T-cell (primary cell): Measurements from ENCODE around the gene ZYX. TPM values are rescaled to one million over a fixed set of nuclear protein-coding genes. Genes with fewer than 3 reads are reported as not detected.

ENCODE experiments used
- ATAC-seq, 4 experiments: fragments of 200-7000 bp in 3 of 4; fragments of 150-1000 bp in 1 of 4; cut with Tn5 transposase; replicated peaks in 1 of 4; 1 replicate in 3 of 4; 2 replicates in 1 of 4; pipeline ENCODE4 v1.10.0; 2021; ENCODE audit warnings: moderate library complexity in 3 of 4, mild to moderate bottlenecking in 2 of 4, moderate number of reproducible peaks in 1 of 4
- CTCF ChIA-PET, 2 donors: fragments of 300-600 bp; sonication (Branson Sonifier 250); formaldehyde crosslinking; loops; one replicate each; lab custom pipeline; 2022; ENCODE audit warnings: antibody characterized with exemption in 2 of 2; lab: Charles Lee
- POLR2A ChIA-PET, 2 donors: fragments of 300-600 bp; sonication (Branson Sonifier 250); formaldehyde crosslinking; loops; one replicate each; lab custom pipeline; 2022; ENCODE audit warnings: antibody characterized with exemption in 2 of 2; lab: Charles Lee
- DNase-seq, 35 experiments: peaks; one replicate each; pipeline versions ENCODE4 v3.0.0 to v3.0.0-alpha.2; 2013 to 2023
- H3K27ac ChIP-seq: one replicate; pipeline ENCODE4 v1.5.1; 2013; ENCODE audit warnings: low read length
- H3K27me3 ChIP-seq, 2 experiments: replicated peaks in 1 of 2; 1 replicate in 1 of 2; 2 replicates in 1 of 2; pipeline versions ENCODE4 v1.6.1 to v1.7.0; 2013; ENCODE audit warnings: low read length in 1 of 2, mixed read lengths in 1 of 2; ENCODE audit not compliant: control insufficient read depth in 2 of 2, insufficient read depth in 2 of 2; ENCODE audit errors: extremely low read depth in 1 of 2
- H3K36me3 ChIP-seq, 2 donors: 1 replicate in 1 of 2; 2 replicates in 1 of 2; pipeline versions ENCODE4 v1.6.1 to v1.7.0; 2013; ENCODE audit warnings: low read length in 1 of 2; ENCODE audit not compliant: control insufficient read depth in 2 of 2, insufficient read depth in 1 of 2; ENCODE audit errors: extremely low read depth in 1 of 2
- H3K4me1 ChIP-seq, 2 experiments: 1 replicate in 1 of 2; 2 replicates in 1 of 2; pipeline versions ENCODE4 v1.6.1 to v1.7.0; 2013; ENCODE audit warnings: low read length in 2 of 2, mixed read lengths in 1 of 2; ENCODE audit not compliant: insufficient read depth in 2 of 2, control insufficient read depth in 1 of 2; ENCODE audit errors: extremely low read depth in 1 of 2
- H3K4me3 ChIP-seq, 2 donors: 1 replicate in 1 of 2; 2 replicates in 1 of 2; pipeline versions ENCODE4 v1.5.1 to v1.7.0; 2013; ENCODE audit warnings: mild to moderate bottlenecking in 2 of 2, low read length in 1 of 2, moderate library complexity in 1 of 2; ENCODE audit not compliant: control insufficient read depth in 1 of 2; ENCODE audit errors: extremely low read depth in 1 of 2
- H3K9me3 ChIP-seq: 2 replicates; pipeline ENCODE4 v1.7.0; 2013
- H3K27ac Mint-ChIP-seq, 2 donors: one replicate each; pipeline ENCODE4 v1.8.0; 2020 to 2021; ENCODE audit warnings: mild to moderate bottlenecking in 2 of 2, mixed read lengths in 2 of 2
- H3K27me3 Mint-ChIP-seq, 2 donors: one replicate each; pipeline ENCODE4 v1.8.0; 2021 to 2022; ENCODE audit warnings: mixed read lengths in 2 of 2
- H3K36me3 Mint-ChIP-seq: one replicate; pipeline ENCODE4 v1.8.0; 2021; ENCODE audit warnings: mixed read lengths
- H3K4me1 Mint-ChIP-seq, 3 donors: one replicate each; pipeline ENCODE4 v1.8.0; 2020 to 2022; ENCODE audit warnings: mixed read lengths in 3 of 3, mild to moderate bottlenecking in 1 of 3
- H3K4me3 Mint-ChIP-seq, 3 donors: one replicate each; pipeline ENCODE4 v1.8.0; 2020 to 2022; ENCODE audit warnings: mild to moderate bottlenecking in 3 of 3, mixed read lengths in 3 of 3, moderate library complexity in 3 of 3
- H3K9me3 Mint-ChIP-seq, 3 donors: one replicate each; pipeline ENCODE4 v1.8.0; 2020 to 2022; ENCODE audit warnings: mixed read lengths in 3 of 3
- WGBS: methylation state at CpG from one replicate; pipeline ENCODE4 v1.1.5; 2013; ENCODE audit warnings: missing lambda C conversion rate; ENCODE audit not compliant: insufficient coverage; 5-methylcytosine and 5-hydroxymethylcytosine counted together
- total RNA-seq, 35 experiments: library from RNA in 6 of 35; stranded (reverse) in 6 of 35; fragments of 120-200 nt in 1 of 35; gene quantifications; one replicate each; pipeline versions ENCODE4 v1.2.1 to v1.2.4 and lab custom pipeline; 2013 to 2026

ZYX gene
- total RNA-seq, 5 donors from 2014 or later (not counting 1 experiment from before 2014, with no cell fraction given) = 107 to 186 (median 159) TPM

DNA sequence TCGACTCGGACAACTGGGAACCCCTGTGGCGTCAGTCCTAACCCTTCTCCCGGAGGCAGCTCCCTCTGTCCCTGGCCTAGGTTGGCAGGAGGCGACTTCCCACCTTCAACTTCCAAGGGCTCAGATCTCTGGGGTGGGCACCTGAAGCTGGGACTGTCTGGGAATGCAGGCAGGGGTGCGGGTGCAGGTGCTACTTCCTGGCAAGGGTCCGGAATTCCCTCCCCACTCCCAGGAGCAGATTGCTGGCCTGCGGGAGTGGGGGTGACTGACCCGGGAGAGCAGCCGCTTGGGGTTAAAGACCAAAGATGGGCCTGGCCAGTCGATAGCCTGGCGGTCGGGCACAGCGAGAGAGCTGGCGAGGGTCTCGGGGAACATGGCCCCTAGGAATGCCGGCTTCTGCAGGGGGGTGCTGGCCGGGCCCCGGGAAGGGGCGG, 27.1 kb downstream of the ZYX start:
- H3K27me3 Mint-ChIP-seq = no peaks in the 10 kb centered on the region
- ChIA-PET CTCF (interaction anchor here (0.6 to 2.4 kb wide), 16 partner anchors 8 to 720 kb away, joined by 3 to 19 read pairs (median 4); partner anchors contain the start of gene CASP2 (in 1 of the 2)), POLR2A (interaction anchor here in 1 of 2 donors (0.8 kb wide), 1 partner anchor 623 kb away, joined by 3 read pairs; no protein-coding TSS in a partner anchor)
- 1% methylated on average over 11 of the region's 20 CpGs for WGBS
- H3K36me3 ChIP-seq = no peaks in the 10 kb centered on the region
- peak overlapping the region; percentile 66 to 89 for H3K4me3 ChIP-seq
- peak in 3 of 4 experiments; percentile 3 to 10 (median 6) for ATAC-seq
- no peaks in the 10 kb centered on the region for H3K9me3 Mint-ChIP-seq
- H3K27ac ChIP-seq = no peak overlapping the region
- no peak for DNase-seq
- H3K4me1 ChIP-seq = peaks cover 39 to 48% of the 10 kb centered on the region in 2 experiments
- peaks cover 71 to 85% (median 82%) of the 10 kb centered on the region in 3 donors for H3K4me1 Mint-ChIP-seq
- peaks cover 0 to 3% of the 10 kb centered on the region in 2 experiments for H3K27me3 ChIP-seq
- H3K27ac Mint-ChIP-seq = peak overlapping the region; percentile 90 to 95
- H3K4me3 Mint-ChIP-seq = peak overlapping the region; percentile 89 to 91 (median 91)
- no peaks in the 10 kb centered on the region for H3K36me3 Mint-ChIP-seq
- H3K9me3 ChIP-seq = no peaks in the 10 kb centered on the region

- peaks cover 0 to 3% of the 10 kb centered on the region in 2 experiments for H3K27me3 ChIP-seq
- no peaks in the 10 kb centered on the region for H3K9me3 ChIP-seq
- H3K27ac ChIP-seq = peak within 1 kb of the TSS; percentile 54
- Mint-ChIP-seq H3K27ac (peak within 1 kb of the TSS; percentile 91 to 95), H3K27me3 (no peaks in the 10 kb centered on the region), H3K4me1 (peaks cover 65 to 82% (median 76%) of the 10 kb centered on the region in 3 donors), H3K4me3 (peak within 1 kb of the TSS; percentile 89 to 91 (median 91)), H3K36me3 (no peaks in the 10 kb centered on the region), H3K9me3 (no peaks in the 10 kb centered on the region)
- DNase-seq = peak in 32 of 35 experiments; percentile 11 to 75 (median 36)
- WGBS = 6% methylated on average over 16 of the region's 39 CpGs
- peak within 1 kb of the TSS; percentile 66 to 89 for H3K4me3 ChIP-seq
- CTCF ChIA-PET = interaction anchor here (0.6 to 2.0 kb wide), 9 partner anchors 25 to 400 kb away, joined by 3 to 8 read pairs (median 4); partner anchors contain the start of gene CASP2 (in 1 of the 2)
- no peaks in the 10 kb centered on the region for H3K36me3 ChIP-seq
- POLR2A ChIA-PET = no interaction called here
- H3K4me1 ChIP-seq = peaks cover 34 to 48% of the 10 kb centered on the region in 2 experiments
- peak; percentile 73 to 80 (median 77) for ATAC-seq
These were observed 27.8 kb downstream of the ZYX start, which contains the start of gene EPHA1 for GRCh38 chr7:143408686-143409561. Gene EPHA1 (minus strand): TSS chr7:143408856. CDS start chr7:143408805, 51 bp downstream.

GRCh38 chr7:143410521-143411004, 29.4 kb downstream of the ZYX start:
- Histone ChIP-seq H3K27ac (no peak overlapping the region), H3K4me1 (peaks cover 34 to 42% of the 10 kb centered on the region in 2 experiments), H3K9me3 (no peaks in the 10 kb centered on the region), H3K36me3 (no peaks in the 10 kb centered on the region), H3K27me3 (peaks cover 0 to 3% of the 10 kb centered on the region in 2 experiments), H3K4me3 (no peak overlapping the region)
- H3K4me1 Mint-ChIP-seq = peaks cover 51 to 77% (median 63%) of the 10 kb centered on the region in 3 donors
- ChIA-PET CTCF (interaction anchor here (0.5 to 1.4 kb wide), 6 partner anchors 26 to 170 kb away, joined by 3 to 6 read pairs (median 4); no protein-coding TSS in a partner anchor), POLR2A (interaction anchor here in 1 of 2 donors (0.5 kb wide), 1 partner anchor 86 kb away, joined by 4 read pairs; no protein-coding TSS in a partner anchor)
- no peaks in the 10 kb centered on the region for H3K9me3 Mint-ChIP-seq
- peaks cover 0 to 2% of the 10 kb centered on the region in 2 donors for H3K27me3 Mint-ChIP-seq
- DNase-seq (no peak), ATAC-seq (no peak)
- peak overlapping the region; percentile 72 to 79 for H3K27ac Mint-ChIP-seq
- WGBS = 93% methylated on average over 2 of the region's 6 CpGs
- H3K4me3 Mint-ChIP-seq = peak overlapping the region in 1 of 3 donors; percentile 89
- peaks cover 5% of the 10 kb centered on the region for H3K36me3 Mint-ChIP-seq

DNA sequence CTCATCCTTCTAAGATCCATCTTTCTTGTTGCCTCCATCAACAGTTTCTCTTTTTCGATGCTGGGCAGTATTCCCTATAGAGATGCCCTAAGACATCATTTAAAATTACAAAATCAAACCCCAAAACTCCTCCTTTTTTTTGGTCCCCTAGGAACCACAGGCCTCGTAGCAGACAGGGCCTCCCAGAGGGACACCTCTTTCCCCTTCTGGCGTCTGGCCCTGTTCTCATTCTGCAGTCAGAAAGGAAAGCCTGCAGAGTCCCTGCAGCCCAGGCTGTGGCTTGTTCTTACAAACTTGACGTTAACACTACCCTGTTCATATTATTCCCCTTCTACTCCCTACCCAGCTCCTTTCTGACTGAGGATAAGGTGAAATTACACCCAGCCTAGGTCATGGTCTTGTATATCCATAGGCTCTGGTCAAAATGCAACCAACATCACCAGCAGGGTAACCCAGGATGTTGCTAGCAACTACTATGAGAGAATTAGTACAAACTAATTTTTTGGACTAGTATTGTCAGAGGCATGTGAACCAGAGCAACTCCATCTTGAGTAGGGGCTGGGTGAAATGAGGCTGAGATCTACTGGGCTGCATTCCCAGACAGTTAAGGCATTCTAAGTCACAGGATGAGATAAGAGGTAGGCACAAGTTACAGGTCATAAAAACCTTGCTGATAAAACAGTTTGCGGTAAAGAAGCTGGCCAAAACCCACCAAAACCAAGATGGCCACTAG, 31.0 kb downstream of the ZYX start:
- Mint-ChIP-seq H3K27me3 (peaks cover 0 to 2% of the 10 kb centered on the region in 2 donors), H3K4me3 (no peak overlapping the region), H3K36me3 (peaks cover 8% of the 10 kb centered on the region), H3K4me1 (peaks cover 42 to 71% (median 52%) of the 10 kb centered on the region in 3 donors), H3K9me3 (no peaks in the 10 kb centered on the region), H3K27ac (peak overlapping the region in 1 of 2 donors; percentile 33)
- H3K27me3 ChIP-seq = peaks cover 0 to 3% of the 10 kb centered on the region in 2 experiments
- H3K9me3 ChIP-seq = no peaks in the 10 kb centered on the region
- no peaks in the 10 kb centered on the region for H3K36me3 ChIP-seq
- H3K27ac ChIP-seq = no peak overlapping the region
- no peak overlapping the region for H3K4me3 ChIP-seq
- DNase-seq (no peak), ATAC-seq (no peak)
- ChIA-PET CTCF (interaction anchor here in 1 of 2 donors (0.6 to 1.2 kb wide), 2 partner anchors 32 to 106 kb away, joined by 3 to 7 read pairs; no protein-coding TSS in a partner anchor), POLR2A (no interaction called here)
- peaks cover 20 to 26% of the 10 kb centered on the region in 2 experiments for H3K4me1 ChIP-seq
- 88% methylated on average over 4 of the region's 5 CpGs for WGBS

GRCh38 chr7:143413123-143413522, 32.0 kb downstream of the ZYX start:
- DNase-seq = no peak
- Histone ChIP-seq H3K27ac (no peak overlapping the region), H3K27me3 (peaks cover 0 to 3% of the 10 kb centered on the region in 2 experiments), H3K9me3 (no peaks in the 10 kb centered on the region), H3K36me3 (no peaks in the 10 kb centered on the region), H3K4me3 (no peak overlapping the region), H3K4me1 (peaks cover 16% of the 10 kb centered on the region in 2 experiments)
- no peaks in the 10 kb centered on the region for H3K9me3 Mint-ChIP-seq
- WGBS = 67% methylated on average over 1 of the region's 8 CpGs
- POLR2A ChIA-PET = no interaction called here
- CTCF ChIA-PET = no interaction called here
- H3K4me3 Mint-ChIP-seq = no peak overlapping the region
- H3K27me3 Mint-ChIP-seq = peaks cover 0 to 2% of the 10 kb centered on the region in 2 donors
- H3K4me1 Mint-ChIP-seq = peaks cover 33 to 64% (median 43%) of the 10 kb centered on the region in 3 donors
- H3K27ac Mint-ChIP-seq = no peak overlapping the region
- ATAC-seq = no peak
- peaks cover 12% of the 10 kb centered on the region for H3K36me3 Mint-ChIP-seq
